ENCODE measurements around the gene TSR3.

Gene TSR3

DNA sequence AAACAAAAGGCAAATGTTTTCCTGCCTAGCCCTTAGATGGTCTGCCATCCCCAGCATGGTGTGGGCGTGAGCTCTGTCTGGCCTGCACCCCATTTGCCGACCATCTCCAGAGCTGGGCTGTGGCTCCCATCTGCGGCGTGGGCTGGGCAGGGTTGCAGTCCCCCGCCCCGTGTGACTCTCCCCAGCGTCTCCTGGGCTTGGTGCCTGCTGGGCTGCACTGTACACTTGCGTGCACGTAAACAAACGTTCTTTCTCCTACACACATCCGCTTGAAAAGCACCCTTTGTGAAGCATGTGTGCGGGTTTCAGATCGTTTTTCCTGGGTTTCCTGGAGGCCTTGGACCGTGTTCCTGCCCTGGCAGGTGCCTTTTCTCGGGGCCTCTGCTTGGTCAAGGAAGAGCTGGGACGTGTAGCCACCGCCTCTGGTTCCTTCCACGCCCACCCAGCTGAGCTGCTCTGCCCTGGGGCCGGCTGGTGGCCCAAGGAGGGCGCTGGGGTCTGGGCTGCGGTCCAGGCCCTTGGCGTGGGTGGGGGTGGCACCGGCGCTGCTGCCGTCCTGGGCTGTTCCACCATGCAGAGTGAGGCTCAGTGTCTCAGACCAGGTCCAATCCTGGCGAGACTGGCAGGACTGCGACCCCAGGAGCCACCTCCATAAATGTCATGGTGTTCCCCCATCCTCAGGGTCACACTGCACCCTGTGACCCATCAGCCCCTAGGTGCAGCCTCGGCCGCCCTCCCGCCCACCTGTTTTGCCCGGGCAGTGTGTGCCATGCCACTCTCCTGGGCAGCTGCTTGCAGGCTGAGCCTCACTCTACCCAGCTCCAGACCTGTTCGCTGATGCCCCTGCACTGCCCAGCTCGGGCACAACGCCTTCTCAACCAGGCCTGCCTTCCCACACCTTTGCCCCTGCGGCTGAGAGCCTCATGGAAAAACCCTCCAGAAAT lies 28.1 kb downstream of the TSR3 start:
- DNase-seq: no peak

DNA sequence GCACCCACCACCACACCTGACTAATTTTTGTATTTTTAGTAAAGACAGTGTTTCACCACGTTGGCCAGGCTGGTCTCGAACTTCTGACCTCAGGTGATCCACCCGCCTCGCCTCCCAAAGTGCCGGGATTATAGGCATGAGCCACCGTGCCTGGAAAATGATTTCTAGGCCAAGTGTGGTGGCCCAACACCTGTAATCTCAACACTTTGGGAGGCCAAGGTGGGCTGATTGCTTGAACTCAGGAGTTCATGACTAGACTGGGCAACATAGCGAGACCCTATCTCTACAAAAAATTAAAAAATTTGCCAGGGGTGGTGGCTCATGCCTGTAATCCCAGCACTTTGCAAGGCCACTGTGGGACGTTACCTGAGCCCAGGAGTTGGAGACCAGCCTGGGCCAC lies 29.3 kb downstream of the TSR3 start:
- no peak for DNase-seq

DNA sequence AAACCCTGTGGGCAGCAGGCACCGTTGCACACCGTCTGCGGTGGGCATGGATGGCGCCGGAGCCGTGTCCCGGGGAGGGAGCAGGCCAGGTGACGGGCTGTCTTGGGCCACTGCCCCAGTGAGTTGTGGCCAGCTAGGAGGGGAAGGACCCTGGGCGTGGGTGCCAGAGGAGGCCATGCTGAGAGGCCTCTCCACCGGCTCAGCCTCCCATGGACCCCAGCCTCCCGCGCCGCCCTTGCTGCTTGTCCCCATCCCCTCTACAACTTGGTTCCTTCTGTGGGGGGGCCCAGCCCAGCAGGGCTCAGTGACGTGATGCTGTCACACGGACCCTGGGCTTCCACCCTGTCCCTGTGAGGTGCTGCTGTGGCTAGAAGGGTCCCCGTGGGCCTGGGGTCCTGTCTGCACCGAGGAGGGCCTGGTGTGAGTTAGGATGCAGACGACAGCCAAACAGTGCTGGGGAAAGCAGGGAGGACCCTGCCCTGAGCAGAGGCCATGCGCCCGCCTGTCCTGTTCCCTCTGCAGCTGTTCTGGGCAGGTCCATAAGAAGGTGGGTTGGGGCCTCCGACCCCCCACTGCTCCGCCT lies 30.9 kb downstream of the TSR3 start:
- DNase-seq: no peak

GRCh38 chr16:1320097-1320496 lies 31.6 kb downstream of the TSR3 start:
- DNase-seq: no peak

GRCh38 chr16:1319041-1319440 lies 32.6 kb downstream of the TSR3 start:
- no peak for DNase-seq

- DNase-seq: no peak
Observed at GRCh38 chr16:1318268-1318545, 33.5 kb downstream of the TSR3 start.

- DNase-seq: no peak
Observed at GRCh38 chr16:1317479-1318267, 34.0 kb downstream of the TSR3 start.

DNA sequence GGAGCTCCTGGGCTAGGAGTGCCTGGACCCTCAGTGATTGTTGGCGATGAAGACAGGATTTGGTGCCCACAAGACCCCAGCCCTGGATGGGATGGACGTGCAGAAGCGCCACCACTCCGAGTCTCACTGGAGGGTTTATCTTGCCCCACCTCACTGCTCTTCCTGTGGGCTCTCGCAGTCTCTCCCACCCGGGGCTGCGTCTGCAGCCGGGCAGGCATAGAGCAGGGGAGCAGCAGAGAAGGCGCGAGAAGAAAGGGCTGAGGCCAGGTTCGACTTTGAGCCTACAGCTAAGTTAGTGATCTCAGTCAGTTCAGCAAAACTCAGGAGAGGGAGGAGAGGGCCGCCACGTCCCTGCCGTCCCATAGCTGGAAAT lies 35.7 kb downstream of the TSR3 start:
- no peak for DNase-seq

DNA sequence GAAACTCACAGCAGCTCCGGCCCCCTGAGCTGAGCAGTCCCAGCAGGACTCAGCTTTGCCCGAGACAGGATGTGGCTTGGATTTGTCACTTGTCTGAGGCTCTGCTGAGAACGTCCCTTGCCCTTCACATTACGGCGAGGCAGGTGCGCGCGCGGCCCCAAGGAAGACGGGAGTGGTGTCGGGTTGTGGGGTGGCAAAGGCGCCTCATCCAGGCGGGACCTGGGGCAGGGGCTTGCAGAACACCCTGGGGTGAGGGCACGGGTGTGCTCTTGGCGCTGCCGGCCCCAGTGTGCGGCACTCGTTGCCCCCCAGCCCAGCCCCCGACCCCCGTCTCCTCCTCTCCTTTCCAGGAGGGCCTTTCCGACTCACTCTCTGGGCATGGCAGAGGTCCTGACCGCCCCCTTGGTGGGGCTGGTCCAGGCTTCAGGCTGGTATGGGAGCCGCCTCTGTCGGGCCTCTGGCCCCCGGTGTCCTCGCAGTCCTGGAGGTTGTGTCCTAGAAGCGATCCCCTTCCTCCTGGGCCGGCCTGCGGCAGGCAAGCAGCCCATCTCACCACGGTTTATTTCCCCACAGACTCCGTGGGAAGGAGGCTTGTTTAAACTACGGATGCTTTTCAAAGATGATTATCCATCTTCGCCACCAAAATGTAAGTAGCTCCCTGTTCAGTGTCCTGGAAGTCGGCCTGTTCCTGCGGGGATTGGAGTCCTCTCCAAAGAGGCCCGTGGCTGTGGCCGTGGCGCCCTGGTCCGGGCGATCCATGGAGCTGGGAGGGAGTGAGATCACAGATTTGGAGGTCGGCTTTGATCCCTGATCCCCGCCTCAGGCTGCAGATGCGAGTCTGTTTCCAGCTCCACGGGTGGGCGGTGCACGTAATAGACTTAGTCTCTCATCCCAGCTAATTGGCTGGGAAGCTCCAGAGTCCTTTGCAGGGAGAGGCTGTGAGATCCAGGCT lies 36.3 kb downstream of the TSR3 start:
- no peak for DNase-seq

DNA sequence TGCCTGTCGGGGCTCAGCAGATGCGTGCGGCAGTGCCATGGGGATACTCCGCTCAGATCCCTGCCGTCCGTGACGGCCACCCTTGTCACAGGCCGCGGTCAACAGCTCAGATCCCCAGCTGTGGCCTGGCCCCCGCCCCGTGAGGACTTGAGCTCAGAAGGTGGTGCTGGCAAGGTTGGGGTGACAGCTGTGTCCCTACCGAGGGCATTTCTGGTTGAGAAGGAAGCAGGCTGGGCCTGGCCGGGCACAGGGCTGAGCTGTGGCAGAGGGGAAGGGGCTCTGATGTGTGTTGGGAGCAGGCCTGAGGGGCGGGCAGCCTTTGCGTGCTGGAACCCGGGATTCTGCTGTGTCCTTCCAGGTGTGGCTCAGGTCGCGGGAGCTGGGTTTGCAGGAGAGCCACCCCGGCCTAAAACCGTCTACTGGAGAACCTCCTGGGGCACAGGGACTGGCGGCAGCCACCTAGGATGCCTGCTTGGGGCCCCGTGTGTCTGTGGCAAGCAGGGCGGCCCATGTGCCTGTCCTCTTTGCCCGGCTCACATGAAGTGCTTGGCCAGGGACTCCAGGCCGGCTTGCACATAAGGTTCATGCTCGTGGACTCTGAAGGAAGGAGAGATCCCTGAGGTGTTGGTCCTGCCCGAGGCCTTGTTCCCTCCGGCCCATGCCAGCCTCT lies 37.1 kb downstream of the TSR3 start:
- no peak for DNase-seq

- DNase-seq: no peak
Observed at GRCh38 chr16:1313721-1314369, 37.8 kb downstream of the TSR3 start.

- DNase-seq: no peak
Observed at GRCh38 chr16:1312903-1313302, 38.8 kb downstream of the TSR3 start.

GRCh38 chr16:1312467-1312816 lies 39.2 kb downstream of the TSR3 start:
- DNase-seq: no peak

- no peak for DNase-seq
Observed at GRCh38 chr16:1311738-1312466, 39.8 kb downstream of the TSR3 start.

DNA sequence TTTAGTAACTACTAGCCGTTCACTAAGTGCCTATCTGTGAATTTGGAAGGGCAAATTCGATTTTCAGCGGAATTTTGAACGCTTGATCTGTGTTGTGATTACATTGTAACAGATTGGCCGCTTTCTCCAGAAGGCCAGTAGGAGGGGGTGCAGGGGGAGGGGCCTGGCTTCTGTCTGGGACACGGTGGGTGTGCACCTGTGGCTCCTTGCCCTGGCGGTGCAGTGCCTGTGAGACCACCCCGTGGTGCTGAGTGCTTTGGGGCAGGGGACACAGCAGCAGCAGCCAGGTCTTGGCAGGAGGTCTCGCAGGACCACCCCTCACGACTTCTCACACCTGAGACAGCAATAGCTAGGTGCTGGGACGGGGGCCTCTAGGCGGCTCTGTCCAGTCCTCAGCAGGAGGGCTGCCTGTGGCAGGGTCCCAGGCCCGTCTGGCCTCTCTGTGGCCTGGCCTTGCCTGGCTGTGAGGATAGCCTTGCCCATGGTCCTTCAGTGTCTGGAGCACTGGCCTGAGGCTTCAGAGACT lies 40.4 kb downstream of the TSR3 start:
- DNase-seq: no peak

DNA sequence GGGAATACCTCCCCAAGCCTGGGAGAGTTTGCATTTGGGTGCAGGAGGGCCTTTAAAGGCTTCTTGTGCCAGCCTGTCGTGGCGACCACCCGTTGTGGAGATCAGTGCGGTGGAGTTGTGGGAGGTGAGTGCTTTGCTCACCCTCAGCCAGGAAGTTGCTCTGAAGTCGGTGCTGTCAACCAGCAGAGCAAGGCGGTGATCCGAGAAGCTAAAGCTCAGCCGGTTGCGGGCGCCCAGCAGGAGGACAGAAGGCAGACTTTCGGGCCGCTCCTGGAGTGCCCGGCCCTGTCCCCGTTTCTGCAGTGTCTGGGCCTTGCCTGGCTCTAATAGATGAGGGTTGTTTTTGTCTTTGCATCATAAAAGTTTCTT lies 40.9 kb downstream of the TSR3 start:
- no peak for DNase-seq

DNA sequence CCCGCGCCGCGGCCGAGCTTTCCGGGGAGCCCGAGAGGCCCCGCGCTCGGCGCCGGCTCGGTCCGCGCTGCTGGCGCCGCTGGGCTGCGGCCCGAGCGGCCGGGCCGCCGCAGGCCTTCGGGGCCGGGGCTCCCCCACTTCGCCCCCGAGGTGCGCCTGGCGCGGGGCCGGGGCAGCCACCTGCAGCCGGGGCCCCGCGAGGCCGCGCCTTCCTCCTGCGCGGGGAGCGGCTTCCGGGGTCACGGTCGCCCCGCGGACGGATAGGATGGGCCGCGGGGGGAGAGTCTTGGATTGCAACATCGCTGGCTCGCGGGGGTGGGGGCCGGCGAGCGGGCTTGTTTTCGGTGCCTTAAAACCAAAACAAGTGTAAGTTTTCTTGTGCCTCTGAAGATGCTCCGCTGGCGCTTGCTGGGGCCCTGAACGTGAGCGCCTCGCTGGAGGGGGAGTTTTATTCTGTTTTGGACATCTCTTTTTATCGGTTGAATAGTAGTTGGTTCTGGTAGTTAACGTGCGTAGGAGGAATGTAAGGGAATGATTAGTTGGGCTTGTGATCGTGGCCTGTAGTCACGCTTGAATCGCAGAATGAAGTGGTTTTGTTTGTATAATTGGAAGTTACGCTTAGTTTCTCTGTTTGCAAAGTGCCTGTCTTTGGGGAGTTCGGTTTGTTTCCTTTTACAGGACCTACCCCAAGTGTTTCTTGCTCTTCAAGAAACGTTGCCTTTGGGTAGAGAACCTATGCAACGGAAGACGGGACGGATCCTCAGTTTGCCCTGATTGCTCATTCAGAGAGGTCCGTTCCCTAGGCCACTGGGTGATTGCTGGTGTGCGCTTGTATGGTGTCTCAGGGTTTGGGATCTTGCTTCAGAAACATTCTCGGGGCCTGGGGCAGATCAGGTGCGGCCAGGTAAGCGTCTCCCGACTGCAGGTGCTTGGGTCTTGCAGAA lies 41.5 kb downstream of the TSR3 start:
- DNase-seq: no peak

DNA sequence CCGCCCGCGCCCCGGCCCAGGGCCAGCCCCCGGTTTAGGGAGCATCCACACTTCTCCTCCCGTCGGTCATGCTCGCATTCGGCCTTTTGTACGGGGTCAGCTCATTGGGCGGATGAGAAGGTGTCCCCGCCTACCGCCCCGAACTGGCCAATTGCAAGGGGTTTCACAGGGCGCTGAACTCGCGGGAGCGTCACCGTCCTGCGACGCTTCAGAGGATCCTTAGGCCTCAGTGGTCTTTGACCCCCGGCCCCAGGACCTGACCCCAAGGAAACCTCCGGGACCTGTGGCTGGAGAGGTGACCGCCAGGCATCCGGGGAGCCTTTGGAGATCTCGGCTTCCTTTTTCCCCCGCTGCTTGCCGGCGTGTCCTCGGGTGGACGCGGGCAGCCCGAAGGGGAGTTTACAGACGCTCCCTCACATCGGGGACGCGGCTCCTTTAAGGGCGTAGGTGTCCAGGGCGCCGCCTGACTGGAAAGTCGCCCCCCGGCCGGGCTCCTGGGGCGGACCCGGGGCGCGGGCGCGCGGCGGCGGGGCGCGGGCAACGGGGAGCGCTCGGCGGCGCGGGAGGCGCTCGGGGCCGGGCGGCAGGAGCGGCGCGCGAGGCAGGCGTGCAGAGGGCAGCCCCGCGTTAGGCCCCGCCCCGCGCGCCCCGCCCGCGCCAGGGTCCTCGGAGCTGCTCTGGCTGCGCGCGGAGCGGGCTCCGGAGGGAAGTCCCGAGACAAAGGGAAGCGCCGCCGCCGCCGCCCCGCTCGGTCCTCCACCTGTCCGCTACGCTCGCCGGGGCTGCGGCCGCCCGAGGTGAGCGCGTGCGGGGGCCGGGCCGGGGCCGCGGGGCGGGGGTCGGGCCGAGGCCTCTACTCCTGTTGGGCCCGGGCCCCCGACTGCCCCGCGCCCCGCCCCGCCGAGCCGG lies 42.4 kb downstream of the TSR3 start, which contains the start of gene UBE2I:
UBE2I (plus strand) TSS at position 660 of the 909 bp plus-strand sequence. CDS start 4,395 bp downstream, outside the sequence.
- peak; percentile 100 for DNase-seq
